GM19455 (cell line): ENCODE results near the gene AMH.

ENCODE experiments used
- ATAC-seq: cut with Tn5 transposase; IDR thresholded peaks from one replicate; pipeline ENCODE4 v1.9.1; 2021; ENCODE audit not compliant: unreplicated experiment

AMH gene

DNA sequence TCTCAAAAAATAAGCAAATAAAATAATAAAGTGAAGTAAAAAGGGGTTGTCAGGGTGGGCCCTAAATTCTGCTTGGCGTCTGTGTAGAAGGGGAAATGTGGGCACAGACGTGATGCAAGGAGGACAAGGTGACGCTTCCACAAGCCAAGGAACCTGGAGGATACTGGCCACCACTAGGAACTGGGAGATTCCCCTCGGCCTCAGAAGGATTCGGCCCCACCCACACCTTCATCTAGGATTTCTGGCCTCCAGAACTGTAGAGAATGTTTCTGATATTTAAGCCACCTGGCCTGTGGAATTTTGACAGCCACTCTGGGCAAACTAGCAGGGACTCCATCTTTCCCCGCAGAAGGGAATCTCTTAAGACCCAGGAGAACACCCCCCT, 14.1 kb upstream of the AMH start:
- no peak for ATAC-seq

DNA sequence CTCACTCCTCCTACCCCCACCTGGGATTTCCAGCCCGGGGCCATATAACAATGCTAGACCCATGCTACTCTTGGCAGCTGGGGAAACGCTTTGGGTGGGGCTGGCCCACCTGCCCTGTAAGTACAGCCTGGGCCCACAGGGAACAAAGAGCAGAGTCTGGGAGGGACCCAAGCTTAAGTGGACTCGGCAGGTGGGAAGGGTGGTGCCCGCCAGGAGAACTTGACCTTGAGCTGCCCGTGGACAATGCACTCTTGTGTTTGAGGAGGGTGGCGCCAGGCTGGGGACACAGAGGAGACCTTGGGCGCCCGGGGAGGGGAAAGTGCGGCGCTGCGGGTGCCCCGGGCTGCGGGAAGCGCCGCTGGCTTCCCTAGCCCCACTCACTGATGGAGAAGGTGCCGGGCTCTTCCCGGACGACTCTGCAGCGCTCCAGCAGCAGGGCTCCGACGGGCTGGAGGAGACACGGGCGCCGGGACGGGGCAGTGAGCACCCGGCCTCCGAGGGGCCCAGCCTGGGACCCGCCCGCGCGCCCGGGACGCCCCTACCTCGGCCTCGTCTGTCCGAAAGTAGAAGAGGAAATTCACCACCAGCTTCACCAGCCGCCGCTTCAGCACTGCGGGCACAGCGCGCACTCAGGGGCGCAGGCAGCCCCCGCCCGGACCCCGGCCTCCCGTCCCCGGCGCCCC, 13.6 kb upstream of the AMH start:
- peak; percentile 16 for ATAC-seq

DNA sequence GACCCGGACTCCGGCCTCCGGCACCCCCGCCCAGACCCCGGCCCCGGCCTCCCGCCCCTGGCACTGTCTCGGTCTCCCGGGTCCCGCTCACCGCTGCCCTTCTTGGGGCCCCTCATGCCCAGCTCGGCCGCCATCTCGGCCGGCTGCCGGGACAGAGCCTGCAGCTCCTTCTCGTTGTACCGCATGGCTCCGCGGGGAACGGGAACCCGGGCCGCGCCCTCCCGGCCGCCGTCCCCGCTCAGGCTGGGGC, 13.1 kb upstream of the AMH start:
- ATAC-seq: no peak

DNA sequence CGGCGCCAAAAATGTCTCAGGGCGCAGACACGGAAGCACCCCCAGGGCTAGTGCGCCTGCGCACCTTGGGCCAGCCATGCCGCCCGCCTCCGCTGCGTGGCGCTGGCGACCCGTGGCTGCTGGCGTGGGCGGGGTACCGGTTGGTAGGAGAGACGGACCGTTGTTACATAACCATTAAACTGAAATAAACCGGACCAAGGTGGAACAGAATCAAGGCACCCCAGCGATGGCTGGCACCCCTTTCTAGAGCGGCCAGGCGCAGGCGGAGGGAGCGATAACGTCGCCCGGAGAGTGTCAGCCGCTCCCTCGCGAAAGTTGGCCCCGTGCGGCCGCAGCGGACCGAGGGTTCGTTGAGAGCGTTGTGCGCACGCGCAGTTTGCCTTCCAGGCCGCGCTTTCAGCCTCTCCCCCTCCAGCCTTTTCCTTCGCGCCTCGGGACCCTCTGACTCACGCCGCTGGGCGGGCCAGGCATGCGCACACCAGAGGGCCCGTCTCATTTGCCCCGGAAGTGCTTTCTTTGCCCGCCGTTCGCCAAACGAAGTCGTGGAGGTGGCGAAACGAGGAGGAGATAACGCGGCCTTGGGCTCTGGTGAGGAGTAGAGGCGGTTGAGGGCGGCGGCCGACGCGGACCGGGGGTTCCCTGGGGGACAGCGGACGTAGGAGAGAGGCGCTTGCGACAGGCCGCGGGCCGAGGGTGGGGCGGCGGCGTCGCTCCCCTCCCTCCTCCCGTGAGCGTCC, 12.6 kb upstream of the AMH start, which contains the start of the genes PLEKHJ1 and SF3A2:
TSS of gene PLEKHJ1 (minus strand) at position 16 of the 737 bp plus-strand sequence. CDS start 81 bp downstream, outside the sequence.
TSS of gene SF3A2 (plus strand) at position 511 of the 737 bp plus-strand sequence. CDS start 6,595 bp downstream, outside the sequence.
- peak; percentile 68 for ATAC-seq

DNA sequence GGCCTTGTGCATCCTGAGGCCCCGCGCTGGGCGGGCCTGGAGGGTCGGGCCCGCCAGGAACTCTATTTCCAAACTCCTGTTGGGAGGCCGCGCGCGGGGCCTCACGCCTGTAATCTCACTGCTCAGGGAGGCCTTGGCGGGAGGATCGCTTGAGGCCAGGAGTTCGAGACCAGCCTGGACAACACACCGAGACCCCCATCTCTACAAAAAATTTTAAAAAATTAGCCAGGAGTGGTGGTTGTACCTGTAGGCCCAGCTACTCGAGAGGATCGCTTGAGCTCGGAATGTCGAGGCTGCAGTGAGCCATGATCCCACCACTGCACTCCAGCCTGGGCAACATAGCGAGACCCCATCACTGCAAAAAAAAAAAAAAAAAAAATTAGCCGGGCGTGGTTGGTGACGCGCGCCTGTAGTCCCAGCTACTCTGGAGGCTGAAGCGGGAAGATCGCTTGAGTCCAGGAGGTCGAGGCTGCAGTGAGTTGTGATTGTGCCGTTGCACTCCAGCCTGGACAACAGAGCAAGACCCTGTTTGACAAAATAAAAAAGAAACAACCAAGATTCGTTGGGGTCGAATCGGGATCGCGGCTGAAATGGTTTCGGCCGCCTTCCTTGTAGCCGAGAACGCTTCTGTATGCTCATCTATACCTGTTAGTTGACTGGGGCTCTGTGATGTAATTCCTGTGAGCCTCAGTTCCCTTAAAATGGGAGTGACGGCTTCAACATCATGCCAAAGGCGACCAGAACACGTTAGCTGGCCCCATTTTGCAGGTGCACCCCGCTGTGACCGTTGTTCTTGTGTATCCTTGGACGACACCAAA, 11.9 kb upstream of the AMH start:
- no peak for ATAC-seq

DNA sequence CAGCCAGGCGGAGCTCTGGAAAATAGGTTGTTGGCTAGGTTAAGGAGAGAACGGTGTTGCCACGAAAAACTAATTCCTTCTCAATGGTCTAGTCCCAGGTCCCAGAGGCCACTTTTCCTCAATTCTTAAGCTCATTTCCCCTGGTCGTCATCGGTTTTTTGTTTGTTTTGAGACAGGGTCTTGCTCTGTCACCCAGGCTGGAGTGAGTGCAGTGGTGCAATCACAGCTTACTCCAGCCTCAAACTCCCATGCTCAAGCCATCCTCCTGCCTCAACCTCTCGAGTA, 11.3 kb upstream of the AMH start:
- ATAC-seq: no peak

DNA sequence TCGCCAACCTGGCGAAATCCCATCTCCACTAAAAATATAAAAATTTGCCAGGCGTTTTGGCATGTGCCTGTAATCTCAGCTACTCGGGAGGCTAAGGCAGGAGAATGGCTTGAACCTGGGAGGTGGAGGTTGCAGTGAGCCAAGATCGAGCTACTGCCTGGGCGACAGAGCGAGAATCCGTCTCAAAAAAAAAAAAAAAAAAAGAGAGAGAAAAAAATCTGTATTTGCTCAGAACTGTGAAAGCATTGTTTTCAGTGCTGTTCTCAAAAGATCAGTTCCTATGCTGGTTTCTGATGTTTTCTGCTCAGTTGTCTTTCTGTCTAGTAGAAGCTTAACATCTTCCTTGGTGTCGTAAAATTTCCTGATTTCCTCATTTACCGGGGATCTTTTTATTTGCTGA, 9.9 kb upstream of the AMH start:
- ATAC-seq: no peak

DNA sequence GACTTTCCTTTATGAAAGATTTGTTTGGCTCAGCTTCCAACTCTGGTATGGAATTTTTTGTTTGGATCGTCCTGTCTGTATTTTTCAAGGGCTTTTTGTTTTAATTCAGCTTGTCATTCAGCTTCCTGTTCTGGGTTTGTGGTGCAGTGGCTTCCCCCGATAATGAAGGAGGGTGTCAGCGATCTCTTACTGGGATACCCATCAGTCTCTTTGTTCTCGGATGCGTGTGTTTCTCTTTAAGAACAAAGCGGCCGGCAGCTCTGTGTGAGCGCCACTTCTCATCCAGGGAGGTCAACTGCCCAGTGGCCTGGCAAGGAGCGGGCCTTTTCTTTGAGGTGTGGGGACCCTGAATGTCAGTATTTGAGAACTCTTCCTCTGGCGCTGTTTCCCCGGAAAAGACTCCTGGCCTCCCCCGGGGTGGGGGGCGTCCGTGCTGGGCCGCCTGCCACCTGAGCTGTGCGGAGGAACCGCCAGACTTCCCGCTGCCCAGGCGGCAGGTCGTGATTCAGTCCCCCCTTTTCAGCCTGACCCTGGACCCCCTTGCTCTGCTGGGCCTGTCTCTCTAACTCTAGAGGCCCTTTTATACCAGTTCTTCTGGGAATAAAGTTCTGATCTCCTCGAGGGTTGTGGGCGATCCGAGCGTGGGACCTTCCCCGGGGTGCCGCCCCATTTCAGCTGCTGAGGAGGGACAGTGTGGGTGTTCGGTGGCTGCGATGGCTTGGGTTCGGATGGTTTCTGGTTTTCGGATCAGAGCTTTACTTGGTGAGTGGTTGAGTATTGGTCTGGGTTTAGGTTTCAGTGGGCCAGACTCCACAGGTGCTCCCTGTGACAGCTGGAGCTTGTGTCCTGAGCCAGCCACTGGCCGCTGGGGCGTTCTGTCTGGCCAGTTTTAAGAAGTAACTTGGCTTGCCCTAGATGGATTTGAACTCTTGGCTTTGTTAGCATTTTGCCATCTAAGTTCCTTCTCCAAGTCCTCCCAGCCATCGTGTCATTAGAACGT, 9.1 kb upstream of the AMH start:
- no peak for ATAC-seq

DNA sequence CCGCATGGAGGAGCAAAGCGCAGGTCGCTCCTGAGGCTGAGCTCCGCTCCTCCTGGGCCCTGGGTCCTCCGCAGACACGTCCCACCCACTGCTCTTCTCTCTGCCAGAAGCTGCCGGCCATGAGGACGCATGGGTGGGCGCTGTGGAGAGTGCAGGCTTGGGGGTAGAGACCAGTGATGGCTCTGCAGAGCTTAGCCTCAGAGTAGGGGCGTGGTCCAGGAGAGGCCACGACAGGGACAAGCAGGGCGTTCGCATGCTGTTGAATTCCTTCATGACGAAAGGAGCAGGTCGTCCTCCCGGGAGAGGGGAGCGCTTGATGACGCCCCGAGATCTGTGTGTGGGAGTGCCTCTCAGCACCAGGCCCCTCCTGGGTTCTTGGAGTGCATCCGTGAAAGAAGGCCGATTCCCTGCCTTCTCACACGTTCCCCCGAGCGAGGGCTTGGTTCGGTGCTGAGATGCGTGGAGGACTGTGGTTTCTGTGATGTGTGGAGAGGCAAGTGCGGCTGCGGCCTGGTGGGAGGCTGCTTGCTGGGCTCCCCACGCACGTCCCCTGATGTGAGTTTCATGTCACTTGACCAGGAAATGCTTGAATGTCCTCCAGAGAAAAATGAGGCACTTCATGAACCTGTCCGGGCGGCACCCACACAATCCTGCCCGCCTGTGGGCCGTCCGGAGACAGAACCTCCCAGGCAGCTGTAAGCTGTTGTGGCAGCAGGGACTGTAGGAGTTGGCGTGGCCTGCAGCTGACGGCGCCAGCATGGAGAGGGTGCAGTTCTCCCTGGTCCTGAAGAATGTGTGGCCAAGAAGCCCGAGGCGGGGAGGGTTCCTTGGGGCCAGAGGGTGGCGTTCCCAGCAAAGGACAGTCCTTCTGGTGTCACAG, 8.0 kb upstream of the AMH start:
- ATAC-seq: no peak

DNA sequence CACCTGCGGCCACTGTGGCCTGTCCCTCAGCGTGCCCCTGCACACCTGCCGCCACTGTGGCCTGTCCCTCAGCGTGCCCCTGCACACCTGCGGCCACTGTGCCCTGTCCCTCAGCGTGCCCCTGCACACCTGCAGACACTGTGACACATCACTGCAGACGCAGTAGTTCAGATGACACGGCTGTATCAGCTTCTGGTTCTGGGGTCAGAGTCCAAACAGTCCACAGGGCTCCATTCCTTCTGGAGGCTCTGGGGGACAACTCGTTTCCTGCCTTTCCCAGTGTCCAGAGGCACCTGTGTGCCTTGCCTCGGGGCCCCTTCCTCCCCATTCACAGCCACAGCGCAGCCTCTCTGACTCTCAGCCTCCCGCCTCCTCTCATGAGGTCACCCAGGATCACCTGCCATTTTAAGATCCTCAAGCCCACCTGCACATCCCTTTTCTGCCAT, 7.0 kb upstream of the AMH start:
- no peak for ATAC-seq

DNA sequence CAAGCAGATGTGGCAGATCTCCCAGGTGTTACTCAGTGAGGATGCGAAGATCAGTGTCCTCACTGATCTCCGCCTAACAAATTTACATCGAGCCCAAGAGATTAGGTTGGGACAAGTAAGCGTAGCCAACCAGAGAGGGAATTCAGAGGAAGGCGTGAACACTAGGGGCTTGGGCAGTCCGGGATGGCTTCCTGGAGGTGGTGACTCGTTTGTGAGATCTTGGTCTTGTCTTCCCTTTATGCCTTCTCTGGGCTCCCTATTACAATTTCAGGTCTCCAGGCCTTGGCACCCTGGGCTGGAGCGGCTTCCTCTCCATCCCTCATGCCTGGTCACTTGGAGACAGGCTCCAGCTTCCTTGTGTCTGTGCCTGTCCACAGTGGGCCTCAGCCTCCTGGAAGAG, 6.3 kb upstream of the AMH start:
- no peak for ATAC-seq

DNA sequence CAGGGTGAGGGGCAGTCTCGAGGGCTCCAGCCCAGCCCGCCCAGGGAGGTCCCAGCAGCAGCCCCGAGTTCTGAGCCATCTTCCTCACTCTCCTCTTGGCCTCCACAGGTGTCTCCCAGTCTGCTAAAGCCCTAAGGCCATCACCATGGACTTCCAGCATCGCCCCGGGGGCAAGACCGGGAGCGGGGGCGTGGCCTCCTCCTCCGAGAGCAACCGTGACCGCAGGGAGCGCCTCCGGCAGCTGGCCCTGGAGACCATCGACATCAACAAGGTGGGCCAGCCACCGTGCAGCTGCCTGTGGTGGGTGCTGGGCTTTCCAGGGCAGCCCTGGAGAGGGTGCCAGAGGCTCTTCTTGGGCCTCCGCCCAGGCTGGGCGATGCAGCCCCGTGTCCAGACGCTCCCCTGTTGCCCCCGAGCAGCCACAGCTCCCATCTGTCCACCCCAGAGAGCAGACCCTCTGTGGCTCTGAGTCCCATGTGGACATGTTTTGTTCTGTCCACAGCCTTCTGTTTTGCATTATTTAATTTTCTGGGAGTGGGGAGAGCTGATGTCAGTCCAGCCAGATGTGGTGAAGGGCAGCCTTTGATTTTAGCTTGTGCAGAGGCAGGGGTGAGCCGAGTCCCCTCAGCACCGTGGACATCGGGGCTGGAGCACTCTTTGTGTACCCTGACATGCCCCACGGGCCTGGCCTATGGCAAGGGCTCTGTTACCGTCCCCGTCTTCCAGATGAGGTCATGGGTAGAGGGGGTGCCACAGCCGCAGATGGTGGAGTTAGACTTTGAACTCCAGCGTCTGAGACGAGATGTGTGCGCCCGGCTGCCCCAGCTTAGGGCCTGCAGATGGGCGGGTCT, 5.6 kb upstream of the AMH start:
- no peak for ATAC-seq

DNA sequence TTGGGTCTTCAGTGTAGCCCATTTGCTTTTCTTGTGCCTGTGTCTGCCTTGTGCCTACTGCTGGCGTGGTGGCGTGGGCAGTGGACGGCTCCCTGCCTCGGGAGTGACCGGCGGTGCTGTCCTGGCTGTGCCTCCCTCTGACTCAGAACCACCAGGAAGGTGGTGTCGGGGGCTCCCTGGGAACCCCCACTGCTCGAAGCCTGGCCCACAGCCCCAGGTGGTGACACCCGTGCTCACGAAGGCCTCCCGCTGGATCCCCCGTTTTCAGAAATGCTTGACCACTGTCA, 5.1 kb upstream of the AMH start:
- no peak for ATAC-seq

DNA sequence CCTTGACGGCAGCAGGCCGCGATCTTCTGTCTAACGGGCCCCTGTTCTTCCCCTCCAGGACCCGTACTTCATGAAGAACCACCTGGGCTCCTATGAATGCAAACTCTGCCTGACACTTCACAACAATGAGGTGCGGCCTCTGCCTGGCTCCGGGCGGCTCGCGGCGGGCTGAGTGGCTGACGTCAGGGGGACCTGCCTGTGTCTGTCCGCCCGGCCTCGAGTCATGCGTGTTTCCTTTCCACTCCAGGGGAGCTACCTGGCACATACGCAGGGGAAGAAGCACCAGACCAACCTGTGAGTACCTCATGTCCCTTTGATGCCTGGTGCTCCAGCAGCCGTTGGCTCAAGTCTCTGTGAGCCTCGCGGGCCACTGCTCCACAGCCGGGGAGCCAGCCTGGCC, 4.6 kb upstream of the AMH start:
- ATAC-seq: no peak

DNA sequence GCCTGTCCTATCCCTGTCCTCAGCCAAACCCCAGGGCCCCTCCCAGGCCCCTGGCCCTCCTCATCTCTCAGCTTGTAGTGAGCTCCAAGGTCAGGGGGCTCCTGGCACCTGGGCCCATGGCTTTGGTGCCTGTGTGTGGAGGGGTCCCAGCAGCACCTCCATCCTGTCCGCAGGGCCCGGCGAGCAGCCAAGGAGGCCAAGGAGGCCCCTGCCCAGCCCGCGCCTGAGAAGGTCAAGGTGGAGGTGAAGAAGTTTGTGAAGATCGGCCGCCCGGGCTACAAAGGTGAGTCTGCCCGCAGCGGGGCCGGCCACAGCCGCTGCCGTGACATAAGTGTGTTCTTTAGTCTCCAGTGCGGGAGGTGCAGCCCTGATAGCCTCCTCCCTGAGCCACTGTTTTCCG, 3.9 kb upstream of the AMH start:
- no peak for ATAC-seq

DNA sequence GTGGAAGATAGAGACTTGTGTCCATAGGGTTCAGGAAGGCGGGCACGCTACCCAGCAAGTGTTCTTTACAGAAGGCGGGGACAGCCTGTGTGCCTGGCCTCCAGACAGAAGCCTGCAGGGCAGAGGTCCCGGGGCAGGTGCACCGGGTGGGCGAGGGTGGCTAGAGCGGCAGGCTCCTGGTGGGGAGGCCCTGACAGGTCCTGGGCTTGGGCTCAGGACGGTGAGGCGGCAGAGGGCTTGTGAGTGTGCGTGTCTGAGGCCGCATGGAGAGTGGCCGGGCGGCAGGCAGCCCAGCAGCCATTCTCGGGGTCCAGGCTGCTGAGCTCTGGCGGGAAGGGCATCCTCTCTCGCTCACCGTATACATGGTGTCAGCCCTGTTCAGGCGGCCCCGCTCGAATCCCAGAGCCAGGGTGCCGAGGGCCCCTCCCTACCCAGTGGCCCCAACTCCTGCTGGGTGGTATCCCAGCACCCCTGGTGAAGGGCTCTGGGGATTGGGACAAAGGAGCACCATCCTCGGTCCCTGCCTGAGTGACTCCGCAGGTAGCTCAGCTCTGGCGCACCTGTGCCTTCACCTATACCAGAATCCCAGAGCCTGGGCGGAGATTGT, 3.0 kb upstream of the AMH start:
- no peak for ATAC-seq

DNA sequence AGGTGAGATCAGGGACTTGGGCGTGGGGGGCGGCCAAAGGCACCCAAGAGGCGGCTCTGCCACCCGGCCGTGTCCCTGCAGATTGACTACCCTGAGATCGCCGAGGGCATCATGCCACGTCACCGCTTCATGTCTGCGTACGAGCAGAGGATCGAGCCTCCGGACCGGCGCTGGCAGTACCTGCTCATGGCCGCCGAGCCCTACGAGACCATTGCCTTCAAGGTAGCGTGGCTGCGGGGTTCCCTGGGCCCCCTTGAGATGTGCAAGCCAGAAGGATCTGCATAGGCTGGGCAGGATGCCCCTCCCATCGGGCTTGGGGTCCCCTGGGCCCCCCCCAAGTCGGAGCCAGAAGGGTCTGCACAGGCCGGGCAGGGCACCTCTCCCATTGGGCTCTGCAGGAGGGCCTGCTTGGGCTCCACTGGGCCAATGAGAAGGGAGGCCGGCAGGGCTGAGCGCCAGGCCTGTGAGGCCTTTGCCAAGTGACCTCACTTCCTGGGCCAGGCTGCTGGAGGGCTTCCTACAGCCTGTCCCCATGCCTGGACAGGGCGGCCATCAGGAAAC, 2.2 kb upstream of the AMH start:
- no peak for ATAC-seq

DNA sequence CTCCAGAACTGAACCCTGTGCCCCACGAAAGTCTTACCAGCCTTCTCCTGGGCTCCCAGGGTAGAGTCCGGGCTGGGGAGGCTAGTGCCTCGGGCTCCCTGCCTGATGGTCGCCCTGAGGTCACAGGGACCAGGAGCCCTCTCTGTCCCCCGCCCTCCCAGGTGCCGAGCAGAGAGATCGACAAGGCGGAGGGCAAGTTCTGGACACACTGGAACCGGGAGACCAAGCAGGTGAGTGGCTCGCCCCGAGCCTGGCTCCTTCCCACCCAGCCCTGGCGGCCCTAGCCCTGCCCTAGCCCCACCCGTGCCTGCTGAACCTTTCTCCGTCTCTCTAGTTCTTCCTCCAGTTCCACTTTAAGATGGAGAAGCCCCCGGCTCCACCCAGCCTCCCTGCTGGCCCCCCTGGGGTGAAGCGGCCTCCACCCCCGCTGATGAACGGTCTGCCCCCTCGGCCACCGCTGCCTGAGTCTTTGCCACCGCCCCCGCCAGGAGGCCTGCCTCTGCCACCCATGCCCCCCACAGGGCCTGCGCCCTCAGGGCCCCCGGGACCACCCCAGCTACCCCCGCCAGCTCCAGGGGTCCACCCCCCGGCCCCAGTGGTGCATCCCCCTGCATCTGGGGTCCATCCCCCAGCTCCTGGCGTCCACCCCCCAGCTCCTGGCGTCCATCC, 1.6 kb upstream of the AMH start:
- ATAC-seq: no peak
